Kidney epithelial cell (primary cell): ENCODE results near the gene TENT4A. TPM values are rescaled to one million over a fixed set of nuclear protein-coding genes. Genes with fewer than 3 reads are reported as not detected.

Source experiments
- DNase-seq: peaks from one replicate; pipeline ENCODE4 v3.0.0-alpha.2; 2010; ENCODE audit warnings: low read depth
- H3K27me3 ChIP-seq: 2 replicates; pipeline ENCODE4 v1.6.0; 2011; ENCODE audit warnings: low read length; ENCODE audit not compliant: control insufficient read depth, insufficient read depth
- H3K36me3 ChIP-seq: 2 replicates; pipeline ENCODE4 v1.5.1; 2011; ENCODE audit warnings: low read length; ENCODE audit not compliant: control insufficient read depth, insufficient read depth
- H3K4me3 ChIP-seq: 2 replicates; pipeline ENCODE4 v1.5.1; 2011; ENCODE audit warnings: low read depth, mild to moderate bottlenecking, control low read depth, low read length
- CTCF ChIP-seq: IDR thresholded peaks from 2 replicates; pipeline ENCODE4 v1.5.1; 2011; ENCODE audit warnings: mild to moderate bottlenecking, moderate library complexity, low read length, control low read depth, inconsistent platforms; ENCODE audit not compliant: insufficient read depth, poor library complexity, severe bottlenecking
- total RNA-seq: library from RNA; depleted of rRNA; stranded (reverse); fragments of >200 nt; gene quantifications from 2 replicates; pipeline ENCODE4 v1.2.3, GENCODE V29; 2015

The TENT4A gene
- total RNA-seq, 1 donor from 2014 or later = 12.0 TPM

- no peak for DNase-seq
- Histone ChIP-seq H3K4me3 (no peak overlapping the region), H3K27me3 (no peaks in the 10 kb centered on the region), H3K36me3 (no peaks in the 10 kb centered on the region)
- no peak for TF ChIP-seq CTCF
Observed at GRCh38 chr5:6723816-6724300, 10.6 kb downstream of the TENT4A start.

GRCh38 chr5:6724321-6724929 is 11.2 kb downstream of the TENT4A start:
- Histone ChIP-seq H3K36me3 (no peaks in the 10 kb centered on the region), H3K27me3 (no peaks in the 10 kb centered on the region), H3K4me3 (no peak overlapping the region)
- DNase-seq = no peak
- no peak for TF ChIP-seq CTCF

- no peaks in the 10 kb centered on the region for H3K36me3 ChIP-seq
- DNase-seq = no peak
- no peak for TF ChIP-seq CTCF
Observed at GRCh38 chr5:6725421-6725820, 12.2 kb downstream of the TENT4A start.

GRCh38 chr5:6726006-6726405 is 12.8 kb downstream of the TENT4A start:
- no peak for DNase-seq
- TF ChIP-seq CTCF = no peak
- H3K27me3 ChIP-seq = no peaks in the 10 kb centered on the region
- no peaks in the 10 kb centered on the region for H3K36me3 ChIP-seq
- no peak overlapping the region for H3K4me3 ChIP-seq

More at GRCh38 chr5:6725421-6725820, 12.2 kb downstream of the TENT4A start:
- Histone ChIP-seq H3K27me3 (no peaks in the 10 kb centered on the region), H3K4me3 (no peak overlapping the region)

- no peaks in the 10 kb centered on the region for H3K36me3 ChIP-seq
- TF ChIP-seq CTCF = no peak
- H3K27me3 ChIP-seq = no peaks in the 10 kb centered on the region
Observed at GRCh38 chr5:6727231-6727630, 14.0 kb downstream of the TENT4A start.

More at GRCh38 chr5:6727231-6727630, 14.0 kb downstream of the TENT4A start:
- H3K4me3 ChIP-seq = no peak overlapping the region
- DNase-seq = no peak
